Measurements from ENCODE around the gene RDH8.

RDH8 gene

GRCh38 chr19:10013316-10013715 is at the start of gene RDH8:
Gene RDH8, plus strand, starts transcription at chr19:10013483. Its CDS starts 15 bp downstream, at chr19:10013498.
- DNase-seq (ENCODE audit: low read depth, low spot score): no peak
- H3K27me3 ChIP-seq (ENCODE audit: insufficient read depth, insufficient read length): peaks cover 29% of the 10 kb centered on the region
- H3K4me1 ChIP-seq (ENCODE audit: insufficient read depth, insufficient read length): peaks cover 16% of the 10 kb centered on the region
- H3K36me3 ChIP-seq (ENCODE audit: insufficient read depth, insufficient read length, low read length): no peaks in the 10 kb centered on the region
- H3K9ac ChIP-seq (ENCODE audit: insufficient read length, low read depth): peak within 1 kb of the TSS; percentile 9
- H3K9me3 ChIP-seq (ENCODE audit: insufficient read depth, low read length): no peaks in the 10 kb centered on the region
- H3K4me3 ChIP-seq (ENCODE audit: insufficient read length, low read depth): no peak within 1 kb of the TSS
- TF ChIP-seq ZNF274 (IDR thresholded peaks at IDR 0.05; ENCODE audit: low read depth, low read length): no peak
- TF ChIP-seq SUZ12 (IDR thresholded peaks at IDR 0.05; ENCODE audit: extremely low read depth, insufficient read depth, insufficient read length): no peak
- TF ChIP-seq YY1 (IDR thresholded peaks at IDR 0.05; ENCODE audit: insufficient read depth, insufficient read length): no peak

GRCh38 chr19:9966024-9966423 is 47.3 kb upstream of the RDH8 start:
- no peaks in the 10 kb centered on the region for H3K36me3 ChIP-seq (ENCODE audit: insufficient read depth, insufficient read length, low read length)
- TF ChIP-seq ZNF274 (IDR thresholded peaks at IDR 0.05; ENCODE audit: low read depth, low read length) (no peak), YY1 (IDR thresholded peaks at IDR 0.05; ENCODE audit: insufficient read depth, insufficient read length) (no peak), SUZ12 (IDR thresholded peaks at IDR 0.05; ENCODE audit: extremely low read depth, insufficient read depth, insufficient read length) (no peak)
- peaks cover 3% of the 10 kb centered on the region for H3K4me1 ChIP-seq (ENCODE audit: insufficient read depth, insufficient read length)
- H3K9me3 ChIP-seq (ENCODE audit: insufficient read depth, low read length): no peaks in the 10 kb centered on the region
- H3K4me3 ChIP-seq (ENCODE audit: insufficient read length, low read depth): peak overlapping the region; percentile 24
- peak overlapping the region; percentile 64 for H3K9ac ChIP-seq (ENCODE audit: insufficient read length, low read depth)
- DNase-seq (ENCODE audit: low read depth, low spot score): no peak
- peaks cover 9% of the 10 kb centered on the region for H3K27me3 ChIP-seq (ENCODE audit: insufficient read depth, insufficient read length)

GRCh38 chr19:9966448-9966847 is 46.8 kb upstream of the RDH8 start:
- H3K4me1 ChIP-seq (ENCODE audit: insufficient read depth, insufficient read length): peaks cover 3% of the 10 kb centered on the region
- no peaks in the 10 kb centered on the region for H3K9me3 ChIP-seq (ENCODE audit: insufficient read depth, low read length)
- peak overlapping the region; percentile 64 for H3K9ac ChIP-seq (ENCODE audit: insufficient read length, low read depth)
- H3K4me3 ChIP-seq (ENCODE audit: insufficient read length, low read depth): peak overlapping the region; percentile 24
- peaks cover 9% of the 10 kb centered on the region for H3K27me3 ChIP-seq (ENCODE audit: insufficient read depth, insufficient read length)
- TF ChIP-seq YY1 (IDR thresholded peaks at IDR 0.05; ENCODE audit: insufficient read depth, insufficient read length): no peak
- TF ChIP-seq ZNF274 (IDR thresholded peaks at IDR 0.05; ENCODE audit: low read depth, low read length): no peak
- TF ChIP-seq SUZ12 (IDR thresholded peaks at IDR 0.05; ENCODE audit: extremely low read depth, insufficient read depth, insufficient read length): no peak
- peak; percentile 70 for DNase-seq (ENCODE audit: low read depth, low spot score)
- no peaks in the 10 kb centered on the region for H3K36me3 ChIP-seq (ENCODE audit: insufficient read depth, insufficient read length, low read length)

- Histone ChIP-seq H3K36me3 (ENCODE audit: insufficient read depth, insufficient read length, low read length) (no peaks in the 10 kb centered on the region), H3K4me1 (ENCODE audit: insufficient read depth, insufficient read length) (peaks cover 3% of the 10 kb centered on the region), H3K9me3 (ENCODE audit: insufficient read depth, low read length) (no peaks in the 10 kb centered on the region), H3K9ac (ENCODE audit: insufficient read length, low read depth) (no peak overlapping the region), H3K4me3 (ENCODE audit: insufficient read length, low read depth) (no peak overlapping the region), H3K27me3 (ENCODE audit: insufficient read depth, insufficient read length) (peaks cover 9% of the 10 kb centered on the region)
- no peak for DNase-seq (ENCODE audit: low read depth, low spot score)
- TF ChIP-seq ZNF274 (IDR thresholded peaks at IDR 0.05; ENCODE audit: low read depth, low read length) (no peak), YY1 (IDR thresholded peaks at IDR 0.05; ENCODE audit: insufficient read depth, insufficient read length) (no peak), SUZ12 (IDR thresholded peaks at IDR 0.05; ENCODE audit: extremely low read depth, insufficient read depth, insufficient read length) (no peak)
Measured at GRCh38 chr19:9967326-9967725, 46.0 kb upstream of the RDH8 start.

GRCh38 chr19:9968820-9969687 is 44.2 kb upstream of the RDH8 start:
- H3K27me3 ChIP-seq (ENCODE audit: insufficient read depth, insufficient read length): peaks cover 9% of the 10 kb centered on the region
- no peaks in the 10 kb centered on the region for H3K36me3 ChIP-seq (ENCODE audit: insufficient read depth, insufficient read length, low read length)
- no peak for DNase-seq (ENCODE audit: low read depth, low spot score)
- no peak overlapping the region for H3K4me3 ChIP-seq (ENCODE audit: insufficient read length, low read depth)
- no peaks in the 10 kb centered on the region for H3K4me1 ChIP-seq (ENCODE audit: insufficient read depth, insufficient read length)
- no peak overlapping the region for H3K9ac ChIP-seq (ENCODE audit: insufficient read length, low read depth)
- H3K9me3 ChIP-seq (ENCODE audit: insufficient read depth, low read length): no peaks in the 10 kb centered on the region
- TF ChIP-seq SUZ12 (IDR thresholded peaks at IDR 0.05; ENCODE audit: extremely low read depth, insufficient read depth, insufficient read length) (no peak), ZNF274 (IDR thresholded peaks at IDR 0.05; ENCODE audit: low read depth, low read length) (no peak), YY1 (IDR thresholded peaks at IDR 0.05; ENCODE audit: insufficient read depth, insufficient read length) (no peak)

- no peak overlapping the region for H3K4me3 ChIP-seq (ENCODE audit: insufficient read length, low read depth)
- H3K27me3 ChIP-seq (ENCODE audit: insufficient read depth, insufficient read length): peaks cover 9% of the 10 kb centered on the region
- no peak overlapping the region for H3K9ac ChIP-seq (ENCODE audit: insufficient read length, low read depth)
- H3K36me3 ChIP-seq (ENCODE audit: insufficient read depth, insufficient read length, low read length): no peaks in the 10 kb centered on the region
- no peak for DNase-seq (ENCODE audit: low read depth, low spot score)
- no peaks in the 10 kb centered on the region for H3K4me1 ChIP-seq (ENCODE audit: insufficient read depth, insufficient read length)
- TF ChIP-seq SUZ12 (IDR thresholded peaks at IDR 0.05; ENCODE audit: extremely low read depth, insufficient read depth, insufficient read length) (no peak), YY1 (IDR thresholded peaks at IDR 0.05; ENCODE audit: insufficient read depth, insufficient read length) (no peak), ZNF274 (IDR thresholded peaks at IDR 0.05; ENCODE audit: low read depth, low read length) (no peak)
- no peaks in the 10 kb centered on the region for H3K9me3 ChIP-seq (ENCODE audit: insufficient read depth, low read length)
Measured at GRCh38 chr19:9969688-9969975, 43.7 kb upstream of the RDH8 start.

GRCh38 chr19:9970481-9970880 is 42.8 kb upstream of the RDH8 start:
- H3K27me3 ChIP-seq (ENCODE audit: insufficient read depth, insufficient read length): peaks cover 9% of the 10 kb centered on the region
- H3K9me3 ChIP-seq (ENCODE audit: insufficient read depth, low read length): no peaks in the 10 kb centered on the region
- H3K4me1 ChIP-seq (ENCODE audit: insufficient read depth, insufficient read length): no peaks in the 10 kb centered on the region
- H3K36me3 ChIP-seq (ENCODE audit: insufficient read depth, insufficient read length, low read length): no peaks in the 10 kb centered on the region
- no peak overlapping the region for H3K9ac ChIP-seq (ENCODE audit: insufficient read length, low read depth)
- no peak overlapping the region for H3K4me3 ChIP-seq (ENCODE audit: insufficient read length, low read depth)
- no peak for DNase-seq (ENCODE audit: low read depth, low spot score)
- TF ChIP-seq SUZ12 (IDR thresholded peaks at IDR 0.05; ENCODE audit: extremely low read depth, insufficient read depth, insufficient read length): no peak
- no peak for TF ChIP-seq ZNF274 (IDR thresholded peaks at IDR 0.05; ENCODE audit: low read depth, low read length)
